CD14-positive monocyte (primary cell): ENCODE results near the gene VPS26C. TPM values are rescaled to one million over a fixed set of nuclear protein-coding genes. Genes with fewer than 3 reads are reported as not detected.

Experiments used
- DNase-seq, 3 donors: peaks; one replicate each; pipeline ENCODE4 v3.0.0-alpha.2; 2011 to 2022
- H2AFZ ChIP-seq: 2 replicates; pipeline ENCODE4 v1.6.0; 2012; ENCODE audit warnings: mild to moderate bottlenecking, low read depth, low read length, inconsistent platforms; ENCODE audit not compliant: insufficient read depth, poor library complexity, severe bottlenecking
- H3K27ac ChIP-seq, 2 donors: 1 replicate in 1 of 2; 2 replicates in 1 of 2; pipeline ENCODE4 v1.5.1; 2012 to 2013; ENCODE audit warnings: low read length in 2 of 2, control low read depth in 1 of 2, inconsistent platforms in 1 of 2, low read depth in 1 of 2, mild to moderate bottlenecking in 1 of 2
- H3K27me3 ChIP-seq, 2 donors: one replicate each; pipeline versions ENCODE4 v1.6.0 to v1.6.1; 2011 to 2013; ENCODE audit warnings: low read length in 2 of 2; ENCODE audit not compliant: control insufficient read depth in 2 of 2, insufficient read depth in 2 of 2
- H3K36me3 ChIP-seq, 2 donors: replicated peaks in 1 of 2; 1 replicate in 1 of 2; 2 replicates in 1 of 2; pipeline versions ENCODE4 v1.5.1 to v1.6.1; 2012 to 2013; ENCODE audit warnings: low read length in 2 of 2, control low read depth in 1 of 2, inconsistent platforms in 1 of 2, mild to moderate bottlenecking in 1 of 2; ENCODE audit not compliant: insufficient read depth in 2 of 2, control insufficient read depth in 1 of 2
- H3K4me1 ChIP-seq, 2 donors: 1 replicate in 1 of 2; 2 replicates in 1 of 2; pipeline versions ENCODE4 v1.5.1 to v1.6.1; 2012 to 2013; ENCODE audit warnings: low read length in 2 of 2, control low read depth in 1 of 2, inconsistent platforms in 1 of 2, mild to moderate bottlenecking in 1 of 2, moderate library complexity in 1 of 2; ENCODE audit not compliant: insufficient read depth in 2 of 2, control insufficient read depth in 1 of 2
- H3K4me2 ChIP-seq: replicated peaks from 2 replicates; pipeline ENCODE3; 2012; ENCODE audit warnings: low read length, moderate library complexity, mild to moderate bottlenecking; ENCODE audit not compliant: poor library complexity, severe bottlenecking; ENCODE audit errors: extremely low read depth
- H3K4me3 ChIP-seq, 3 experiments: fragments of 200-600 bp in 1 of 3; sonication (generic) in 1 of 3; replicated peaks in 1 of 3; 1 replicate in 2 of 3; 2 replicates in 1 of 3; pipeline ENCODE4 v1.5.1; 2011 to 2013; ENCODE audit warnings: low read length in 3 of 3, mild to moderate bottlenecking in 3 of 3, control low read depth in 2 of 3, low read depth in 2 of 3, inconsistent platforms in 1 of 3, moderate library complexity in 1 of 3
- H3K79me2 ChIP-seq: 2 replicates; pipeline ENCODE4 v1.6.0; 2012; ENCODE audit warnings: mild to moderate bottlenecking, control low read depth, inconsistent platforms, low read length, moderate library complexity; ENCODE audit not compliant: insufficient read depth
- H3K9ac ChIP-seq: 2 replicates; pipeline ENCODE4 v1.6.0; 2017; ENCODE audit warnings: low read length, mild to moderate bottlenecking; ENCODE audit not compliant: insufficient read depth, poor library complexity, severe bottlenecking
- H3K9me3 ChIP-seq, 2 donors: replicated peaks in 1 of 2; 1 replicate in 1 of 2; 2 replicates in 1 of 2; pipeline versions ENCODE4 v1.5.1 to v1.6.1; 2012 to 2013; ENCODE audit warnings: low read length in 2 of 2, control low read depth in 1 of 2; ENCODE audit not compliant: control insufficient read depth in 1 of 2, insufficient read depth in 1 of 2
- H4K20me1 ChIP-seq: 2 replicates; pipeline ENCODE4 v1.6.0; 2012; ENCODE audit warnings: mild to moderate bottlenecking, low read length, control low read depth, moderate library complexity; ENCODE audit not compliant: insufficient read depth
- H3K27ac Mint-ChIP-seq, 7 donors: one replicate each; pipeline ENCODE4 v1.8.0; 2020; ENCODE audit warnings: mild to moderate bottlenecking in 7 of 7, mixed read lengths in 7 of 7, moderate library complexity in 6 of 7, inconsistent platforms in 2 of 7
- H3K27me3 Mint-ChIP-seq, 3 donors: one replicate each; pipeline ENCODE4 v1.8.0; 2021 to 2022; ENCODE audit warnings: low read depth in 3 of 3, mild to moderate bottlenecking in 3 of 3, mixed read lengths in 3 of 3, moderate library complexity in 3 of 3, inconsistent platforms in 1 of 3
- H3K36me3 Mint-ChIP-seq, 2 donors: one replicate each; pipeline ENCODE4 v1.8.0; 2020; ENCODE audit warnings: mixed read lengths in 2 of 2, inconsistent platforms in 1 of 2, mild to moderate bottlenecking in 1 of 2
- H3K4me1 Mint-ChIP-seq: one replicate; pipeline ENCODE4 v1.8.0; 2020; ENCODE audit warnings: mild to moderate bottlenecking, mixed read lengths
- H3K4me3 Mint-ChIP-seq, 2 donors: one replicate each; pipeline ENCODE4 v1.8.0; 2020; ENCODE audit warnings: mild to moderate bottlenecking in 2 of 2, mixed read lengths in 2 of 2, moderate library complexity in 1 of 2
- H3K9me3 Mint-ChIP-seq, 7 donors: one replicate each; pipeline ENCODE4 v1.8.0; 2020 to 2022; ENCODE audit warnings: mixed read lengths in 7 of 7, mild to moderate bottlenecking in 6 of 7, moderate library complexity in 6 of 7, inconsistent platforms in 2 of 7
- WGBS: methylation state at CpG from one replicate; pipeline ENCODE4 v1.1.5; 2013; ENCODE audit warnings: missing lambda C conversion rate; ENCODE audit not compliant: insufficient coverage; 5-methylcytosine and 5-hydroxymethylcytosine counted together
- intact Hi-C, 2 donors: fragments of 100-400 bp; cut with micrococcal nuclease; formaldehyde crosslinking; loops; one replicate each; pipeline versions ENCODE4 v1.15.0 to v1.15.1; 2023
- polyA plus RNA-seq, 3 donors: library from polyadenylated mRNA; depleted of rRNA in 1 of 3; unstranded in 2 of 3; stranded (reverse) in 1 of 3; fragments of 300-500 nt in 2 of 3; fragments of >200 nt in 1 of 3; fragmentation: Illumina TruSeq in 2 of 3; gene quantifications; 1 replicate in 2 of 3; 2 replicates in 1 of 3; pipeline ENCODE4 v1.2.3, GENCODE V29; 2012 to 2021
- TF ChIP-seq, protein P1 (sequence below): fragments of 200-600 bp; IDR thresholded peaks from one replicate; pipeline ENCODE4 v1.8.0; 2022; ENCODE audit warnings: antibody characterized with exemption, mild to moderate bottlenecking

VPS26C gene
- polyA plus RNA-seq, 3 donors = 45.4 to 75.4 (median 69.3) TPM

DNA sequence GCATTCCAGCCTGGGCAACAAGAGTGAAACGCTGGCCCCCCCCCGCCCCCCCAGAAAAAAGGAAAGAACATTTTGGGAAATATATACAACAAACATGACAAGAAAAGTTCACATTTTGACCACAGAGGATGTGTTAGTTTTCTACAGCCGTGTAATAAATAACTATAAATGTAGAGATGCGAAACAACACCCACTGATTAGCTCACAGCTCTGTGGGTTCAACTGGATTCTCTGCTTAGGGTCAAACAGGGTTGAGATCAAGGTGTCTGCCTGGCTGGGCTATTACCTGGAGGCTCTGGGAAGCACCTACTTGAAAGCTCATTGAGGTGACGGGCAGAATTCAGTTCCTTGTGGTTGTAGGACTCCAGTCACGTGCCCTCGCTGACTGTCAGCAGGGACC lies 11.1 kb upstream of the VPS26C start:
- no peak overlapping the region for H3K9ac ChIP-seq
- H4K20me1 ChIP-seq = no peaks in the 10 kb centered on the region
- no peak overlapping the region for H3K27ac ChIP-seq
- TF ChIP-seq, protein P1, sequence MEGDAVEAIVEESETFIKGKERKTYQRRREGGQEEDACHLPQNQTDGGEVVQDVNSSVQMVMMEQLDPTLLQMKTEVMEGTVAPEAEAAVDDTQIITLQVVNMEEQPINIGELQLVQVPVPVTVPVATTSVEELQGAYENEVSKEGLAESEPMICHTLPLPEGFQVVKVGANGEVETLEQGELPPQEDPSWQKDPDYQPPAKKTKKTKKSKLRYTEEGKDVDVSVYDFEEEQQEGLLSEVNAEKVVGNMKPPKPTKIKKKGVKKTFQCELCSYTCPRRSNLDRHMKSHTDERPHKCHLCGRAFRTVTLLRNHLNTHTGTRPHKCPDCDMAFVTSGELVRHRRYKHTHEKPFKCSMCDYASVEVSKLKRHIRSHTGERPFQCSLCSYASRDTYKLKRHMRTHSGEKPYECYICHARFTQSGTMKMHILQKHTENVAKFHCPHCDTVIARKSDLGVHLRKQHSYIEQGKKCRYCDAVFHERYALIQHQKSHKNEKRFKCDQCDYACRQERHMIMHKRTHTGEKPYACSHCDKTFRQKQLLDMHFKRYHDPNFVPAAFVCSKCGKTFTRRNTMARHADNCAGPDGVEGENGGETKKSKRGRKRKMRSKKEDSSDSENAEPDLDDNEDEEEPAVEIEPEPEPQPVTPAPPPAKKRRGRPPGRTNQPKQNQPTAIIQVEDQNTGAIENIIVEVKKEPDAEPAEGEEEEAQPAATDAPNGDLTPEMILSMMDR = no peak
- DNase-seq = no peak
- Mint-ChIP-seq H3K36me3 (no peaks in the 10 kb centered on the region), H3K4me3 (no peak overlapping the region), H3K9me3 (peaks cover 0 to 10% (median 7%) of the 10 kb centered on the region in 7 donors), H3K27ac (no peak overlapping the region), H3K27me3 (peaks cover 2 to 4% (median 3%) of the 10 kb centered on the region in 3 donors), H3K4me1 (peaks cover 8% of the 10 kb centered on the region)
- H3K4me2 ChIP-seq = no peak overlapping the region
- H3K9me3 ChIP-seq = no peaks in the 10 kb centered on the region
- no peaks in the 10 kb centered on the region for H3K27me3 ChIP-seq
- WGBS = 93% methylated on average over 5 of the region's 7 CpGs
- no peaks in the 10 kb centered on the region for H3K36me3 ChIP-seq
- H2AFZ ChIP-seq = peak overlapping the region; percentile 16
- H3K79me2 ChIP-seq = no peaks in the 10 kb centered on the region
- H3K4me3 ChIP-seq = no peak overlapping the region
- H3K4me1 ChIP-seq = no peaks in the 10 kb centered on the region
- intact Hi-C loops = no loop called here

GRCh38 chr21:37276377-37276776 lies 9.2 kb upstream of the VPS26C start:
- Histone ChIP-seq H3K79me2 (no peaks in the 10 kb centered on the region), H3K4me2 (no peak overlapping the region), H3K27ac (no peak overlapping the region), H2AFZ (peak overlapping the region; percentile 31), H3K36me3 (no peaks in the 10 kb centered on the region), H3K4me3 (no peak overlapping the region), H3K4me1 (no peaks in the 10 kb centered on the region), H4K20me1 (no peaks in the 10 kb centered on the region), H3K27me3 (no peaks in the 10 kb centered on the region), H3K9me3 (no peaks in the 10 kb centered on the region), H3K9ac (no peak overlapping the region)
- TF ChIP-seq, protein P1 = no peak
- Mint-ChIP-seq H3K27me3 (peaks cover 2 to 4% (median 3%) of the 10 kb centered on the region in 3 donors), H3K4me1 (peaks cover 4% of the 10 kb centered on the region), H3K4me3 (no peak overlapping the region), H3K9me3 (peaks cover 0 to 8% (median 7%) of the 10 kb centered on the region in 7 donors), H3K27ac (peak overlapping the region in 1 of 7 donors; percentile 58), H3K36me3 (no peaks in the 10 kb centered on the region)
- no CpG with 5 or more reads among the region's 3 CpGs for WGBS
- intact Hi-C loops = no loop called here
- peak; percentile 15 to 49 (median 17) for DNase-seq
